Measurements from ENCODE around the gene ANKRD24.

Gene ANKRD24

GRCh38 chr19:4181053-4181508, 1.4 kb upstream of the ANKRD24 start:
- Histone ChIP-seq H3K79me2 (ENCODE audit: control insufficient read depth, insufficient read depth, low read length) (no peaks in the 10 kb centered on the region), H3K9ac (ENCODE audit: low read length) (no peak overlapping the region), H3K18ac (ENCODE audit: low read length) (no peak overlapping the region), H4K8ac (ENCODE audit: low read depth, low read length) (no peak overlapping the region), H2BK120ac (ENCODE audit: low read depth, low read length) (no peak overlapping the region), H2BK15ac (replicated peaks; ENCODE audit: low read depth) (no peak overlapping the region), H2AK5ac (ENCODE audit: low read length) (no peak overlapping the region), H4K5ac (ENCODE audit: low read length) (no peak overlapping the region), H3K79me1 (ENCODE audit: low read length) (peaks cover 4% of the 10 kb centered on the region), H3K4me3 (ENCODE audit: low read length) (no peak overlapping the region), H3K27ac (ENCODE audit: low read depth, low read length) (no peak overlapping the region), H3K4ac (ENCODE audit: low read depth, low read length) (no peak overlapping the region), H3K36me3 (ENCODE audit: control insufficient read depth, insufficient read depth, low read length) (no peaks in the 10 kb centered on the region), H3K56ac (ENCODE audit: low read length) (no peak overlapping the region), H3K23ac (ENCODE audit: low read length) (no peak overlapping the region), H3K4me1 (ENCODE audit: control insufficient read depth, low read depth, low read length) (no peaks in the 10 kb centered on the region), H3K4me2 (ENCODE audit: low read length) (no peak overlapping the region), H2BK5ac (ENCODE audit: low read length) (no peak overlapping the region), H3K27me3 (ENCODE audit: insufficient read depth, low read length, poor library complexity) (no peaks in the 10 kb centered on the region)
- no peak for DNase-seq
- no CpG with 5 or more reads among the region's 2 CpGs for WGBS (ENCODE audit: extremely low coverage, insufficient coverage, low lambda C conversion rate)

- Histone ChIP-seq H3K4me2 (ENCODE audit: low read length) (no peak overlapping the region), H3K4me1 (ENCODE audit: control insufficient read depth, low read depth, low read length) (no peaks in the 10 kb centered on the region), H3K4me3 (ENCODE audit: low read length) (no peak overlapping the region), H3K36me3 (ENCODE audit: control insufficient read depth, insufficient read depth, low read length) (no peaks in the 10 kb centered on the region), H3K4ac (ENCODE audit: low read depth, low read length) (no peak overlapping the region), H3K56ac (ENCODE audit: low read length) (no peak overlapping the region), H3K27me3 (ENCODE audit: insufficient read depth, low read length, poor library complexity) (no peaks in the 10 kb centered on the region), H4K8ac (ENCODE audit: low read depth, low read length) (no peak overlapping the region), H2BK15ac (replicated peaks; ENCODE audit: low read depth) (no peak overlapping the region), H4K5ac (ENCODE audit: low read length) (no peak overlapping the region), H3K27ac (ENCODE audit: low read depth, low read length) (no peak overlapping the region), H3K79me1 (ENCODE audit: low read length) (peaks cover 4% of the 10 kb centered on the region), H3K23ac (ENCODE audit: low read length) (no peak overlapping the region), H3K9ac (ENCODE audit: low read length) (no peak overlapping the region), H3K18ac (ENCODE audit: low read length) (no peak overlapping the region), H3K79me2 (ENCODE audit: control insufficient read depth, insufficient read depth, low read length) (no peaks in the 10 kb centered on the region), H2BK120ac (ENCODE audit: low read depth, low read length) (no peak overlapping the region), H2AK5ac (ENCODE audit: low read length) (no peak overlapping the region), H2BK5ac (ENCODE audit: low read length) (no peak overlapping the region)
- no CpG with 5 or more reads among the region's 23 CpGs for WGBS (ENCODE audit: extremely low coverage, insufficient coverage, low lambda C conversion rate)
- no peak for DNase-seq
Observed at GRCh38 chr19:4183967-4184717, 1.7 kb downstream of the ANKRD24 start.

GRCh38 chr19:4184718-4185352, 2.3 kb downstream of the ANKRD24 start:
- Histone ChIP-seq H2AK5ac (ENCODE audit: low read length) (no peak overlapping the region), H2BK120ac (ENCODE audit: low read depth, low read length) (no peak overlapping the region), H2BK15ac (replicated peaks; ENCODE audit: low read depth) (no peak overlapping the region), H3K18ac (ENCODE audit: low read length) (no peak overlapping the region), H4K5ac (ENCODE audit: low read length) (no peak overlapping the region), H3K9ac (ENCODE audit: low read length) (no peak overlapping the region), H3K36me3 (ENCODE audit: control insufficient read depth, insufficient read depth, low read length) (no peaks in the 10 kb centered on the region), H3K79me1 (ENCODE audit: low read length) (peaks cover 4% of the 10 kb centered on the region), H2BK5ac (ENCODE audit: low read length) (no peak overlapping the region), H3K4me1 (ENCODE audit: control insufficient read depth, low read depth, low read length) (no peaks in the 10 kb centered on the region), H3K23ac (ENCODE audit: low read length) (no peak overlapping the region), H4K8ac (ENCODE audit: low read depth, low read length) (no peak overlapping the region), H3K56ac (ENCODE audit: low read length) (no peak overlapping the region), H3K27me3 (ENCODE audit: insufficient read depth, low read length, poor library complexity) (no peaks in the 10 kb centered on the region), H3K4me2 (ENCODE audit: low read length) (no peak overlapping the region), H3K4ac (ENCODE audit: low read depth, low read length) (no peak overlapping the region), H3K27ac (ENCODE audit: low read depth, low read length) (no peak overlapping the region), H3K4me3 (ENCODE audit: low read length) (no peak overlapping the region), H3K79me2 (ENCODE audit: control insufficient read depth, insufficient read depth, low read length) (no peaks in the 10 kb centered on the region)
- WGBS (ENCODE audit: extremely low coverage, insufficient coverage, low lambda C conversion rate), result 100% methylated on average over 1 of the region's 2 CpGs
- no peak for DNase-seq

GRCh38 chr19:4185413-4186086, 3.1 kb downstream of the ANKRD24 start:
- WGBS (ENCODE audit: extremely low coverage, insufficient coverage, low lambda C conversion rate), result no CpG with 5 or more reads among the region's 9 CpGs
- Histone ChIP-seq H2BK5ac (ENCODE audit: low read length) (no peak overlapping the region), H4K5ac (ENCODE audit: low read length) (no peak overlapping the region), H3K79me1 (ENCODE audit: low read length) (peaks cover 4% of the 10 kb centered on the region), H2BK120ac (ENCODE audit: low read depth, low read length) (no peak overlapping the region), H3K4me1 (ENCODE audit: control insufficient read depth, low read depth, low read length) (no peaks in the 10 kb centered on the region), H3K4me3 (ENCODE audit: low read length) (no peak overlapping the region), H3K23ac (ENCODE audit: low read length) (no peak overlapping the region), H3K4ac (ENCODE audit: low read depth, low read length) (no peak overlapping the region), H3K9ac (ENCODE audit: low read length) (no peak overlapping the region), H3K79me2 (ENCODE audit: control insufficient read depth, insufficient read depth, low read length) (no peaks in the 10 kb centered on the region), H2BK15ac (replicated peaks; ENCODE audit: low read depth) (no peak overlapping the region), H3K56ac (ENCODE audit: low read length) (no peak overlapping the region), H3K36me3 (ENCODE audit: control insufficient read depth, insufficient read depth, low read length) (no peaks in the 10 kb centered on the region), H2AK5ac (ENCODE audit: low read length) (no peak overlapping the region), H3K4me2 (ENCODE audit: low read length) (no peak overlapping the region), H3K27ac (ENCODE audit: low read depth, low read length) (no peak overlapping the region), H4K8ac (ENCODE audit: low read depth, low read length) (no peak overlapping the region), H3K27me3 (ENCODE audit: insufficient read depth, low read length, poor library complexity) (no peaks in the 10 kb centered on the region), H3K18ac (ENCODE audit: low read length) (no peak overlapping the region)
- DNase-seq, result no peak

- Histone ChIP-seq H3K36me3 (ENCODE audit: control insufficient read depth, insufficient read depth, low read length) (no peaks in the 10 kb centered on the region), H3K79me2 (ENCODE audit: control insufficient read depth, insufficient read depth, low read length) (no peaks in the 10 kb centered on the region), H4K5ac (ENCODE audit: low read length) (no peak overlapping the region), H2AK5ac (ENCODE audit: low read length) (no peak overlapping the region), H2BK5ac (ENCODE audit: low read length) (no peak overlapping the region), H3K27ac (ENCODE audit: low read depth, low read length) (no peak overlapping the region), H2BK15ac (replicated peaks; ENCODE audit: low read depth) (no peak overlapping the region), H3K4me1 (ENCODE audit: control insufficient read depth, low read depth, low read length) (no peaks in the 10 kb centered on the region), H2BK120ac (ENCODE audit: low read depth, low read length) (no peak overlapping the region), H3K4ac (ENCODE audit: low read depth, low read length) (no peak overlapping the region), H3K18ac (ENCODE audit: low read length) (no peak overlapping the region), H3K4me3 (ENCODE audit: low read length) (no peak overlapping the region), H3K56ac (ENCODE audit: low read length) (peak overlapping the region; percentile 64), H3K27me3 (ENCODE audit: insufficient read depth, low read length, poor library complexity) (no peaks in the 10 kb centered on the region), H3K9ac (ENCODE audit: low read length) (no peak overlapping the region), H3K79me1 (ENCODE audit: low read length) (peaks cover 2% of the 10 kb centered on the region), H3K4me2 (ENCODE audit: low read length) (no peak overlapping the region), H3K23ac (ENCODE audit: low read length) (no peak overlapping the region), H4K8ac (ENCODE audit: low read depth, low read length) (no peak overlapping the region)
- no CpG with 5 or more reads among the region's 22 CpGs for WGBS (ENCODE audit: extremely low coverage, insufficient coverage, low lambda C conversion rate)
- peak; percentile 91 for DNase-seq
Observed at GRCh38 chr19:4186087-4186993, 3.9 kb downstream of the ANKRD24 start.

Measured in mesendoderm (in vitro differentiated cells).